IMR-90 (cell line): ENCODE data around the gene WBP11. TPM values are rescaled to one million over a fixed set of nuclear protein-coding genes. Genes with fewer than 3 reads are reported as not detected.
A peak's percentile ranks its signal among the peaks of the same experiment; 100 is the strongest.

Source experiments
- ATAC-seq: fragments of 200-7000 bp; cut with Tn5 transposase; 2 replicates; pipeline ENCODE4 v1.9.1; 2020; ENCODE audit warnings: low read depth, mild to moderate bottlenecking, moderate library complexity
- BruUV-seq: library from RNA; stranded (reverse); fragments of 400-500 nt; replicated peaks from 2 replicates; lab custom pipeline; 2021; lab: Mats Ljungman, UMichigan
- CTCF ChIA-PET: fragments of 300-600 bp; formaldehyde crosslinking; extraction: SDS; loops from one replicate; lab custom pipeline; 2021; ENCODE audit warnings: antibody characterized with exemption; lab: Yijun Ruan, JAX
- POLR2A ChIA-PET: fragments of 300-600 bp; sonication (Branson Sonifier 250); formaldehyde crosslinking; loops from one replicate; lab custom pipeline; 2022; ENCODE audit warnings: antibody characterized with exemption; ENCODE audit not compliant: unreplicated experiment; lab: Charles Lee
- DNase-seq: peaks from one replicate; pipeline ENCODE4 v3.0.0; 2013
- H2AFZ ChIP-seq: replicated peaks from 2 replicates; pipeline ENCODE3; 2013; ENCODE audit warnings: low read length, mild to moderate bottlenecking; ENCODE audit not compliant: poor library complexity
- H2AK5ac ChIP-seq: 2 replicates; pipeline ENCODE4 v1.6.1; 2013; ENCODE audit warnings: low read depth, low read length, inconsistent platforms
- H2AK9ac ChIP-seq: replicated peaks from 2 replicates; pipeline ENCODE3; 2013; ENCODE audit warnings: mild to moderate bottlenecking, low read depth, low read length, moderate library complexity; ENCODE audit not compliant: poor library complexity
- H2BK120ac ChIP-seq: 2 replicates; pipeline ENCODE4 v1.6.1; 2013; ENCODE audit warnings: low read depth, low read length, inconsistent platforms
- H2BK15ac ChIP-seq: 3 replicates; pipeline ENCODE4 v1.6.1; 2013; ENCODE audit warnings: low read depth, low read length, inconsistent platforms
- H2BK20ac ChIP-seq: 2 replicates; pipeline ENCODE4 v1.6.1; 2013; ENCODE audit warnings: low read depth, mild to moderate bottlenecking, inconsistent platforms, low read length, moderate library complexity
- H2BK5ac ChIP-seq: 2 replicates; pipeline ENCODE4 v1.6.1; 2013; ENCODE audit warnings: mild to moderate bottlenecking, low read depth, low read length, inconsistent platforms; ENCODE audit not compliant: poor library complexity, severe bottlenecking
- H3K14ac ChIP-seq: replicated peaks from 2 replicates; pipeline ENCODE4 v1.6.1; 2013; ENCODE audit warnings: low read depth, low read length, inconsistent platforms
- H3K18ac ChIP-seq: 2 replicates; pipeline ENCODE4 v1.6.1; 2013; ENCODE audit warnings: low read depth, low read length, control low read depth
- H3K23ac ChIP-seq: 2 replicates; pipeline ENCODE4 v1.6.1; 2013; ENCODE audit warnings: low read depth, low read length, inconsistent platforms
- H3K27ac ChIP-seq: 2 replicates; pipeline ENCODE4 v1.5.1; 2013; ENCODE audit warnings: mild to moderate bottlenecking, control low read depth, low read length; ENCODE audit not compliant: insufficient read depth
- H3K27me3 ChIP-seq: 2 replicates; pipeline ENCODE4 v1.6.1; 2013; ENCODE audit warnings: low read length; ENCODE audit not compliant: control insufficient read depth, insufficient read depth
- H3K36me3 ChIP-seq: 2 replicates; pipeline ENCODE4 v1.6.1; 2013; ENCODE audit warnings: low read length, mixed read lengths; ENCODE audit not compliant: control insufficient read depth, insufficient read depth
- H3K4ac ChIP-seq: 2 replicates; pipeline ENCODE4 v1.6.1; 2013; ENCODE audit warnings: low read depth, low read length, inconsistent platforms
- H3K4me1 ChIP-seq: 2 replicates; pipeline ENCODE4 v1.6.1; 2013; ENCODE audit warnings: low read length, mixed read lengths; ENCODE audit not compliant: control insufficient read depth, insufficient read depth
- H3K4me2 ChIP-seq: 2 replicates; pipeline ENCODE4 v1.6.1; 2013; ENCODE audit warnings: low read depth, mild to moderate bottlenecking, control low read depth, low read length, moderate library complexity
- H3K4me3 ChIP-seq: 2 replicates; pipeline ENCODE4 v1.5.1; 2013; ENCODE audit warnings: low read depth, mild to moderate bottlenecking, control low read depth, low read length, moderate library complexity; ENCODE audit not compliant: insufficient read depth
- H3K56ac ChIP-seq: 2 replicates; pipeline ENCODE4 v1.6.1; 2013; ENCODE audit warnings: low read length, inconsistent platforms; ENCODE audit not compliant: insufficient read depth; ENCODE audit errors: extremely low read depth
- H3K79me1 ChIP-seq, 2 experiments: 2 replicates each; pipeline ENCODE4 v1.6.1; 2013; ENCODE audit warnings: low read length in 2 of 2, inconsistent platforms in 1 of 2, low read depth in 1 of 2
- H3K9ac ChIP-seq: 2 replicates; pipeline ENCODE4 v1.6.1; 2013; ENCODE audit warnings: low read depth, low read length, control low read depth
- H3K9me1 ChIP-seq: 2 replicates; pipeline ENCODE4 v1.6.1; 2013; ENCODE audit warnings: low read length, inconsistent platforms; ENCODE audit not compliant: insufficient read depth
- H3K9me3 ChIP-seq: 2 replicates; pipeline ENCODE4 v1.6.1; 2013; ENCODE audit warnings: low read length; ENCODE audit not compliant: control insufficient read depth, insufficient read depth
- H4K20me1 ChIP-seq: 2 replicates; pipeline ENCODE4 v1.6.1; 2013; ENCODE audit warnings: low read length, inconsistent platforms; ENCODE audit not compliant: insufficient read depth
- H4K5ac ChIP-seq: 2 replicates; pipeline ENCODE4 v1.6.1; 2013; ENCODE audit warnings: mild to moderate bottlenecking, low read depth, low read length, control low read depth
- H4K8ac ChIP-seq, 2 experiments: 2 replicates each; pipeline ENCODE4 v1.6.1; 2013; ENCODE audit warnings: low read depth in 2 of 2, low read length in 2 of 2, control low read depth in 1 of 2, inconsistent platforms in 1 of 2
- H4K91ac ChIP-seq: 2 replicates; pipeline ENCODE4 v1.6.1; 2013; ENCODE audit warnings: low read depth, low read length, inconsistent platforms; ENCODE audit not compliant: insufficient read depth
- CEBPB ChIP-seq: IDR thresholded peaks from 2 replicates; pipeline ENCODE4 v1.6.1; 2012; ENCODE audit warnings: low read depth, low read length, improper control_type of control experiment
- CHD1 ChIP-seq: IDR thresholded peaks from 2 replicates; pipeline ENCODE4 v1.6.1; 2012; ENCODE audit warnings: low read depth, low read length, improper control_type of control experiment
- MAFK ChIP-seq: IDR thresholded peaks from 2 replicates; pipeline ENCODE4 v1.6.1; 2012; ENCODE audit warnings: low read depth, low read length, improper control_type of control experiment
- MAZ ChIP-seq: IDR thresholded peaks from 2 replicates; pipeline ENCODE4 v1.6.1; 2012; ENCODE audit warnings: low read depth, mild to moderate bottlenecking, low read length, improper control_type of control experiment, moderate library complexity, borderline replicate concordance
- MXI1 ChIP-seq: IDR thresholded peaks from 2 replicates; pipeline ENCODE4 v1.6.1; 2012; ENCODE audit warnings: low read depth, mild to moderate bottlenecking, low read length, moderate library complexity, borderline replicate concordance
- NFE2L2 ChIP-seq: fragments of 150-350 bp; IDR thresholded peaks from 2 replicates; pipeline ENCODE4 v1.6.1; 2016; ENCODE audit warnings: low read depth, mild to moderate bottlenecking, low read length
- RAD21 ChIP-seq: IDR thresholded peaks from 2 replicates; pipeline ENCODE4 v1.6.1; 2012; ENCODE audit warnings: low read length, improper control_type of control experiment
- RCOR1 ChIP-seq: IDR thresholded peaks from 2 replicates; pipeline ENCODE4 v1.6.1; 2012; ENCODE audit warnings: mild to moderate bottlenecking, low read length, improper control_type of control experiment; ENCODE audit not compliant: insufficient replicate concordance
- SMC3 ChIP-seq: fragments of 150-350 bp; IDR thresholded peaks from 2 replicates; pipeline ENCODE4 v1.6.1; 2016; ENCODE audit warnings: low read depth, mild to moderate bottlenecking, antibody characterized with exemption, low read length, moderate library complexity
- WGBS, 2 experiments: methylation state at CpG; one replicate each; pipeline versions ENCODE4 v1.1.5 to v1.1.7; 2013; ENCODE audit warnings: missing lambda C conversion rate in 2 of 2; ENCODE audit not compliant: insufficient read length in 1 of 2; ENCODE audit errors: extremely low coverage in 2 of 2; 5-methylcytosine and 5-hydroxymethylcytosine counted together
- dilution Hi-C: fragments of 300-500 bp; cut with HindIII; formaldehyde crosslinking; loops from one replicate; pipeline ENCODE4 v1.14.3; 2018; ENCODE audit warnings: low sequenced_read_pairs; ENCODE audit not compliant: unreplicated experiment
- in situ Hi-C: fragments of 300-500 bp; cut with MboI; formaldehyde crosslinking; loops from 3 replicates; pipeline ENCODE4 v1.14.3; 2019; ENCODE audit warnings: low sequenced_read_pairs, inconsistent platforms, mixed read lengths
- intact Hi-C: fragments of 100-400 bp; cut with micrococcal nuclease; formaldehyde crosslinking; loops from 2 replicates; pipeline ENCODE4 v1.10.0; 2022
- polyA plus RNA-seq, 3 experiments: library from polyadenylated mRNA; depleted of rRNA; stranded (reverse); fragments of >200 nt; gene quantifications; 2 replicates each; pipeline ENCODE4 v1.2.3, GENCODE V29; 2012; ENCODE audit warnings: low replicate concordance in 1 of 3
- total RNA-seq: library from RNA; depleted of rRNA; stranded (reverse); fragments of >200 nt; gene quantifications from 2 replicates; pipeline ENCODE4 v1.2.3, GENCODE V29; 2012
- TF ChIP-seq, protein P1 (sequence below): fragments of 150-350 bp; IDR thresholded peaks from 2 replicates; pipeline ENCODE4 v1.6.1; 2016; ENCODE audit warnings: low read depth, mild to moderate bottlenecking, low read length, moderate library complexity, borderline replicate concordance
- TF ChIP-seq, protein P2 (sequence below): conservative IDR thresholded peaks from 2 replicates; pipeline ENCODE4 v1.5.1; 2012; ENCODE audit warnings: mild to moderate bottlenecking, low read depth, low read length, improper control_type of control experiment
- TF ChIP-seq, protein P3 (sequence below): fragments of 150-350 bp; IDR thresholded peaks from 2 replicates; pipeline ENCODE4 v1.6.1; 2017; ENCODE audit warnings: mild to moderate bottlenecking, antibody characterized with exemption, low read length, low read depth

The WBP11 gene
- total and polyA plus RNA-seq, 2 of the 4 experiments (the other 2 are of a cell fraction): 2.5 to 18.3 TPM

DNA sequence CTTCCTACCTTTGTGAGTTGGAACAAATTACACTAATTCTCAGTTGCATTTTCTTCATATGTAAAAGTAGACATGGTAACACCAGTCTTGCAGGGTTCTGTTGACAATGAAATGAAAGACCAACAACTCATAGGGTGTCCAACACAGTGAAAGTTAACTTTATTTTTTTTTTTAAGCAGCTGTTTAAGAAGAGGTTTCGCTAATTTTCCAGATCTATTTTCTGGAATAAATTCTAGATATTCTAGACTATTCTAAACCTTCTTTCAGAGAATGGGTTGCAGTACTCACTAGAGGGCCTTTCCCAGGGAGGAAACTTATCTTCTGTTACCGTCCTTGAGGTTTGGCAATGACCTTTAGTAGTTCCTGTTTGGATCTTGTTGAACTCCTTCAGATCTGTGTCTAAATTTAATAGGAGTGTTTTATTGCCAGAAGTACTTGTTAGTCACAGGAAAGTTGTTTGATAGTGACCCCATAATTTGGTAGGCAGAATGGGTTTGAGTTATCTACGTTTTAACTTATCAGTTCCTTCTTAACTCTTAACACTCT lies 42.8 kb upstream of the WBP11 start:
- H2AK9ac ChIP-seq: no peak overlapping the region
- H4K91ac ChIP-seq: no peak overlapping the region
- H2BK5ac ChIP-seq: no peak overlapping the region
- H4K20me1 ChIP-seq: no peaks in the 10 kb centered on the region
- no peak overlapping the region for H3K4me3 ChIP-seq
- H2AFZ ChIP-seq: no peak overlapping the region
- dilution Hi-C loops: no loop called here
- no peak overlapping the region for H2AK5ac ChIP-seq
- ATAC-seq (no peak), DNase-seq (no peak)
- H4K5ac ChIP-seq: peak overlapping the region; percentile 44; the same call in 1 of the 2 replicates
- no peak overlapping the region for H2BK15ac ChIP-seq
- no CpG with 5 or more reads among the region's 3 CpGs for WGBS, 2 experiments
- H3K27me3 ChIP-seq: no peaks in the 10 kb centered on the region
- no peak overlapping the region for H3K56ac ChIP-seq
- no peak overlapping the region for H3K23ac ChIP-seq
- H3K9me3 ChIP-seq: no peaks in the 10 kb centered on the region
- in situ Hi-C loops: no loop called here
- intact Hi-C loops: loop anchor here (5.0 to 10.0 kb wide), 3 partner anchors 211 to 421 kb away; no protein-coding TSS in a partner anchor
- no peak overlapping the region for H3K9ac ChIP-seq
- 0 out of 2 replicates have a peak overlapping the region, but pooled peaks have one; percentile 27 for H2BK20ac ChIP-seq
- POLR2A ChIA-PET: interaction anchor here (0.6 to 1.0 kb wide), 2 partner anchors 43 to 148 kb away, joined by 4 read pairs; partner anchors contain the start of genes C12orf60 and WBP11
- H4K8ac ChIP-seq: no peak overlapping the region
- H3K4ac ChIP-seq: no peak overlapping the region
- H3K14ac ChIP-seq: no peak overlapping the region
- TF ChIP-seq, protein P1, sequence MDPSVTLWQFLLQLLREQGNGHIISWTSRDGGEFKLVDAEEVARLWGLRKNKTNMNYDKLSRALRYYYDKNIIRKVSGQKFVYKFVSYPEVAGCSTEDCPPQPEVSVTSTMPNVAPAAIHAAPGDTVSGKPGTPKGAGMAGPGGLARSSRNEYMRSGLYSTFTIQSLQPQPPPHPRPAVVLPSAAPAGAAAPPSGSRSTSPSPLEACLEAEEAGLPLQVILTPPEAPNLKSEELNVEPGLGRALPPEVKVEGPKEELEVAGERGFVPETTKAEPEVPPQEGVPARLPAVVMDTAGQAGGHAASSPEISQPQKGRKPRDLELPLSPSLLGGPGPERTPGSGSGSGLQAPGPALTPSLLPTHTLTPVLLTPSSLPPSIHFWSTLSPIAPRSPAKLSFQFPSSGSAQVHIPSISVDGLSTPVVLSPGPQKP: no peak
- TF ChIP-seq RAD21: no peak
- no peak for TF ChIP-seq RCOR1
- no peak for TF ChIP-seq CEBPB
- no peak for TF ChIP-seq MAZ
- TF ChIP-seq MXI1: no peak
- TF ChIP-seq, protein P2, sequence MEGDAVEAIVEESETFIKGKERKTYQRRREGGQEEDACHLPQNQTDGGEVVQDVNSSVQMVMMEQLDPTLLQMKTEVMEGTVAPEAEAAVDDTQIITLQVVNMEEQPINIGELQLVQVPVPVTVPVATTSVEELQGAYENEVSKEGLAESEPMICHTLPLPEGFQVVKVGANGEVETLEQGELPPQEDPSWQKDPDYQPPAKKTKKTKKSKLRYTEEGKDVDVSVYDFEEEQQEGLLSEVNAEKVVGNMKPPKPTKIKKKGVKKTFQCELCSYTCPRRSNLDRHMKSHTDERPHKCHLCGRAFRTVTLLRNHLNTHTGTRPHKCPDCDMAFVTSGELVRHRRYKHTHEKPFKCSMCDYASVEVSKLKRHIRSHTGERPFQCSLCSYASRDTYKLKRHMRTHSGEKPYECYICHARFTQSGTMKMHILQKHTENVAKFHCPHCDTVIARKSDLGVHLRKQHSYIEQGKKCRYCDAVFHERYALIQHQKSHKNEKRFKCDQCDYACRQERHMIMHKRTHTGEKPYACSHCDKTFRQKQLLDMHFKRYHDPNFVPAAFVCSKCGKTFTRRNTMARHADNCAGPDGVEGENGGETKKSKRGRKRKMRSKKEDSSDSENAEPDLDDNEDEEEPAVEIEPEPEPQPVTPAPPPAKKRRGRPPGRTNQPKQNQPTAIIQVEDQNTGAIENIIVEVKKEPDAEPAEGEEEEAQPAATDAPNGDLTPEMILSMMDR: no peak
- TF ChIP-seq MAFK: no peak
- TF ChIP-seq NFE2L2: no peak
- TF ChIP-seq SMC3: no peak
- TF ChIP-seq CHD1: no peak
- TF ChIP-seq, protein P3, sequence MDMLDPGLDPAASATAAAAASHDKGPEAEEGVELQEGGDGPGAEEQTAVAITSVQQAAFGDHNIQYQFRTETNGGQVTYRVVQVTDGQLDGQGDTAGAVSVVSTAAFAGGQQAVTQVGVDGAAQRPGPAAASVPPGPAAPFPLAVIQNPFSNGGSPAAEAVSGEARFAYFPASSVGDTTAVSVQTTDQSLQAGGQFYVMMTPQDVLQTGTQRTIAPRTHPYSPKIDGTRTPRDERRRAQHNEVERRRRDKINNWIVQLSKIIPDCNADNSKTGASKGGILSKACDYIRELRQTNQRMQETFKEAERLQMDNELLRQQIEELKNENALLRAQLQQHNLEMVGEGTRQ: no peak
- no peak overlapping the region for H3K27ac ChIP-seq
- H3K18ac ChIP-seq: peak overlapping the region; percentile 84; the same call in 1 of the 2 replicates
- no peak overlapping the region for H2BK120ac ChIP-seq
- H3K9me1 ChIP-seq: no peaks in the 10 kb centered on the region
- no peak overlapping the region for H3K4me2 ChIP-seq
- H3K4me1 ChIP-seq: peaks cover 3% of the 10 kb centered on the region; the same call in 1 of the 2 replicates
- H3K79me1 ChIP-seq: no peaks in the 10 kb centered on the region
- no peaks in the 10 kb centered on the region for H3K36me3 ChIP-seq
- no TSS peak for BruUV-seq
- CTCF ChIA-PET: interaction anchor here (0.6 to 1.5 kb wide), 7 partner anchors 9 to 736 kb away, joined by 3 to 13 read pairs (median 3); partner anchors contain the start of gene SMCO3
